ENCODE results near the gene RNF223. TPM values are rescaled to one million over a fixed set of nuclear protein-coding genes. Genes with fewer than 3 reads are reported as not detected.

RNF223 gene
- total RNA-seq, 1 experiment from 2014 or later = 6.3 TPM

DNA sequence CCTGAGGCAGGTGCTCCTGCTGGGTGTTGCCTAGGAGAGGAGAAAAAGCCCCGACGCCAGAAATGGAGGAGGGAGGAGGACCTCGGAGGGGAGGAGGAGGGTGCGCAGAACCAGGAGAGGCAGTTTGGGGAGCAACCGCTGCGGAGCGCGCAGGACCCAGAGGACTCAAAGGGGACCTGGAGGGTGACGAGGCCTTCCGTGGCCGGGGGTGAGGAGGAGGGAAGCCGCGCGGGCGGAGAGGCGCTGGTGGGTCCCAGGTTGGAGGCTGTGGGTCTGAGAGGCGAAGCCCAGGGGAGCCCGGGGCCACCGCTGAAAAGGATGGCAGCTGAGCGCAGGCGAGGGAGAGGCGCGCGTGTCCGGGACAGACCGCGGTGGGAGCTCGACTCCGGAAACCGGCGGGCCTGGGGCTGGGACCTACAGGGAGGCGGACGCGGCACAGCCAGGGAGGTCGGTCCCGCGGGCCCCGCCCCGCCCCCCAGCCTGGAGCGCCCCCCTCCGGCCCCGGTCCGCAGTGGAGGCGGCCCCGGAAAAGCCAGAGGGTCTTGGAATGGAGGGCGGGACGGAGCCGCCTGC, 15.1 kb downstream of the RNF223 start:
- no peaks in the 10 kb centered on the region for H3K9me3 ChIP-seq (ENCODE audit: control insufficient read depth in 1 of 2, insufficient read depth in 1 of 2, low read depth in 1 of 2, low read length in 2 of 2)
- intact Hi-C loops (cut with micrococcal nuclease) = no loop called here
- no peaks in the 10 kb centered on the region for H3K27me3 ChIP-seq (ENCODE audit: insufficient read depth, low read length)
- RAD21 ChIA-PET (ENCODE audit: low non-redundant PET in 1 of 2, low total read pairs in 2 of 2, uncharacterized antibody in 2 of 2, unreplicated experiment in 2 of 2) = no interaction called here
- peaks cover 4 to 8% of the 10 kb centered on the region in 2 experiments; a peak in 3 of 4 replicates for H3K36me3 ChIP-seq (ENCODE audit: control insufficient read depth in 1 of 2, insufficient read depth in 2 of 2, low read length in 2 of 2)
- POLR2A ChIA-PET = interaction anchor here (1.1 to 1.2 kb wide), 4 partner anchors 38 to 52 kb away, joined by 3 to 4 read pairs (median 4); partner anchors contain the start of gene ISG15
- peak overlapping the region; percentile 98 for H3K4me2 ChIP-seq (ENCODE audit: low read length)
- H3K4me1 ChIP-seq (ENCODE audit: control insufficient read depth in 1 of 2, insufficient read depth in 2 of 2, low read length in 2 of 2) = peaks cover 27 to 59% of the 10 kb centered on the region in 2 experiments
- peak overlapping the region; percentile 45 for H2AFZ ChIP-seq (ENCODE audit: low read depth, low read length, poor library complexity, severe bottlenecking)
- ATAC-seq = peak; percentile 57
- no peaks in the 10 kb centered on the region for H3K79me2 ChIP-seq (ENCODE audit: insufficient read depth, low read length)
- TF ChIP-seq POLR2A (IDR thresholded peaks at IDR 0.05; ENCODE audit: borderline replicate concordance, extremely low read depth, insufficient read depth, insufficient read length) (no peak), SIN3A (IDR thresholded peaks at IDR 0.05; ENCODE audit: low read depth) (no peak), ELF1 (IDR thresholded peaks at IDR 0.05; ENCODE audit: borderline replicate concordance, low read depth) (no peak)
- TF ChIP-seq, protein P1, sequence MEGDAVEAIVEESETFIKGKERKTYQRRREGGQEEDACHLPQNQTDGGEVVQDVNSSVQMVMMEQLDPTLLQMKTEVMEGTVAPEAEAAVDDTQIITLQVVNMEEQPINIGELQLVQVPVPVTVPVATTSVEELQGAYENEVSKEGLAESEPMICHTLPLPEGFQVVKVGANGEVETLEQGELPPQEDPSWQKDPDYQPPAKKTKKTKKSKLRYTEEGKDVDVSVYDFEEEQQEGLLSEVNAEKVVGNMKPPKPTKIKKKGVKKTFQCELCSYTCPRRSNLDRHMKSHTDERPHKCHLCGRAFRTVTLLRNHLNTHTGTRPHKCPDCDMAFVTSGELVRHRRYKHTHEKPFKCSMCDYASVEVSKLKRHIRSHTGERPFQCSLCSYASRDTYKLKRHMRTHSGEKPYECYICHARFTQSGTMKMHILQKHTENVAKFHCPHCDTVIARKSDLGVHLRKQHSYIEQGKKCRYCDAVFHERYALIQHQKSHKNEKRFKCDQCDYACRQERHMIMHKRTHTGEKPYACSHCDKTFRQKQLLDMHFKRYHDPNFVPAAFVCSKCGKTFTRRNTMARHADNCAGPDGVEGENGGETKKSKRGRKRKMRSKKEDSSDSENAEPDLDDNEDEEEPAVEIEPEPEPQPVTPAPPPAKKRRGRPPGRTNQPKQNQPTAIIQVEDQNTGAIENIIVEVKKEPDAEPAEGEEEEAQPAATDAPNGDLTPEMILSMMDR (IDR thresholded peaks at IDR 0.05 in 2 of 3, conservative IDR thresholded peaks at IDR 0.05 in 1 of 3; ENCODE audit: borderline replicate concordance in 1 of 3, insufficient read depth in 1 of 3, low read depth in 2 of 3, low read length in 2 of 3) = peak in 2 of 3 experiments; percentile 47 to 54; a peak in 3 of 6 replicates
- H4K20me1 ChIP-seq (ENCODE audit: insufficient read depth) = no peaks in the 10 kb centered on the region
- peak overlapping the region; percentile 69; the same call in 1 of the 2 replicates for H3K27ac ChIP-seq (ENCODE audit: low read depth, low read length)
- BruUV-seq (replicated peaks) = no TSS peak
- peak overlapping the region; percentile 55 to 71 for H3K4me3 ChIP-seq (replicated peaks in 1 of 2; ENCODE audit: low read depth in 1 of 2, low read length in 2 of 2)
- H3K9ac ChIP-seq (ENCODE audit: low read length) = peak overlapping the region; percentile 64
- H3K9me2 ChIP-seq (ENCODE audit: insufficient read depth) = no peaks in the 10 kb centered on the region
- DNase-seq (ENCODE audit: low read depth, low spot score) = no peak
- CTCF ChIA-PET = interaction anchor here (1.2 to 1.8 kb wide), 4 partner anchors 15 to 52 kb away, joined by 3 to 5 read pairs (median 4); partner anchors contain the start of gene RNF223
